Osteoblast (primary cell): Measurements from ENCODE around the gene TMEM38A. TPM values are rescaled to one million over a fixed set of nuclear protein-coding genes. Genes with fewer than 3 reads are reported as not detected.

Experiments used
- DNase-seq: peaks from one replicate; pipeline ENCODE4 v3.0.0; 2011; ENCODE audit warnings: low spot score, mixed read lengths; ENCODE audit not compliant: insufficient read length; ENCODE audit errors: missing footprints
- H2AFZ ChIP-seq: 2 replicates; pipeline ENCODE4 v1.6.0; 2011; ENCODE audit warnings: mild to moderate bottlenecking, low read length
- H3K27ac ChIP-seq: 2 replicates; pipeline ENCODE4 v1.5.1; 2011; ENCODE audit warnings: mild to moderate bottlenecking, low read depth, low read length, moderate library complexity
- H3K27me3 ChIP-seq: 2 replicates; pipeline ENCODE4 v1.6.0; 2012; ENCODE audit warnings: mild to moderate bottlenecking, control low read depth, inconsistent platforms, low read length, moderate library complexity; ENCODE audit not compliant: insufficient read depth
- H3K36me3 ChIP-seq: 2 replicates; pipeline ENCODE4 v1.5.1; 2011; ENCODE audit warnings: mild to moderate bottlenecking, low read length, control low read depth, moderate library complexity; ENCODE audit not compliant: insufficient read depth
- H3K4me1 ChIP-seq: 2 replicates; pipeline ENCODE4 v1.5.1; 2011; ENCODE audit warnings: mild to moderate bottlenecking, low read length, control low read depth, moderate library complexity; ENCODE audit not compliant: insufficient read depth
- H3K4me2 ChIP-seq: 2 replicates; pipeline ENCODE4 v1.6.0; 2011; ENCODE audit warnings: mild to moderate bottlenecking, low read length; ENCODE audit not compliant: insufficient read depth
- H3K4me3 ChIP-seq: fragments of 200-600 bp; sonication (generic); 3 replicates; pipeline ENCODE4 v1.5.1; 2012; ENCODE audit warnings: mild to moderate bottlenecking, low read length, inconsistent platforms; ENCODE audit not compliant: insufficient read depth
- H3K79me2 ChIP-seq: 2 replicates; pipeline ENCODE4 v1.6.0; 2012; ENCODE audit warnings: mild to moderate bottlenecking, low read length, control low read depth, inconsistent platforms; ENCODE audit not compliant: insufficient read depth
- H3K9me3 ChIP-seq: 2 replicates; pipeline ENCODE4 v1.5.1; 2011; ENCODE audit warnings: low read depth, low read length, control low read depth
- H4K20me1 ChIP-seq: 2 replicates; pipeline ENCODE4 v1.6.0; 2012; ENCODE audit warnings: mild to moderate bottlenecking, low read length, control low read depth; ENCODE audit not compliant: insufficient read depth
- total RNA-seq: library from RNA; depleted of rRNA; stranded (reverse); fragments of >200 nt; gene quantifications from 2 replicates; pipeline ENCODE4 v1.2.3, GENCODE V29; 2012
- TF ChIP-seq, protein P1 (sequence below): IDR thresholded peaks from 2 replicates; pipeline ENCODE4 v1.5.1; 2011; ENCODE audit warnings: mild to moderate bottlenecking, low read depth, low read length, moderate library complexity; ENCODE audit errors: extremely low read depth

Gene TMEM38A, protein sequence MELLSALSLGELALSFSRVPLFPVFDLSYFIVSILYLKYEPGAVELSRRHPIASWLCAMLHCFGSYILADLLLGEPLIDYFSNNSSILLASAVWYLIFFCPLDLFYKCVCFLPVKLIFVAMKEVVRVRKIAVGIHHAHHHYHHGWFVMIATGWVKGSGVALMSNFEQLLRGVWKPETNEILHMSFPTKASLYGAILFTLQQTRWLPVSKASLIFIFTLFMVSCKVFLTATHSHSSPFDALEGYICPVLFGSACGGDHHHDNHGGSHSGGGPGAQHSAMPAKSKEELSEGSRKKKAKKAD
- total RNA-seq: 2.4 and 2.5 TPM in 2 replicates

DNA sequence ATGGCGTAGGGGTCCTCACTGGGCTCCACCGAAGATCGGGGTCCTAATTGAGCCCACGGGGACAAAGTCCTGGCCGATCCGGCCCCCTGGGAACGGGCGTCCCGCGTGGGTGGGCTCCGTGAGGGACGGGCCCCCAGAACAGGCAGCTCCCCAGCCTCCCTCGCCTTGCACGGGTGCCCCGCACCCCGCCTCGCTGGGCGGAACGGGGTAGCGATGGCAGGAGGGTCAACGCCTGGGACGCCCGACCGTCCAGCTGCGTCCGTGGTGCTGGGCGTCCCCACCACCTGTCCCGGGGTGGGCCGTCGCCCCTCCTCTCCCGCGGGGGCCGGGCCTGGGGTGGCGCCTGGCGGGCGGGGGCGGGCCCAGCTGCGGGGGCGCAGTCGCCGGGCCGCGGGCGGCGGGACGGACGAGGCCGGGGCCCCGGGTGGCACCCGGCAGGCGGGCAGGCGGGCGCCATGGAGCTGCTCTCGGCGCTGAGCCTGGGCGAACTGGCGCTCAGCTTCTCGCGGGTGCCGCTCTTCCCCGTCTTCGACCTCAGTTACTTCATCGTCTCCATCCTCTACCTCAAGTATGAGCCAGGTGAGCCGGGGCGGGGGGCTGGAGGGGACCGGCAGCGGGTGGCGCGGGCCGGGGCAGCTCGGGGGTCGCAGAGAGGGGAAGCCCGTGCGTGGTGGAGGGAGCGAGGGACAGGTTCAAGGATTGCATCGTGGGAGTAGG lies at the start of gene TMEM38A:
Gene TMEM38A, plus strand, starts transcription at position 377 of the 717 bp plus-strand sequence. Its CDS starts 79 bp downstream, at position 456.
- Histone ChIP-seq H3K27me3 (no peaks in the 10 kb centered on the region), H3K4me2 (peak within 1 kb of the TSS; percentile 98), H3K9me3 (no peaks in the 10 kb centered on the region), H4K20me1 (peaks cover 30% of the 10 kb centered on the region), H3K4me1 (peaks cover 22% of the 10 kb centered on the region), H2AFZ (peak within 1 kb of the TSS; percentile 99), H3K79me2 (peaks cover 36% of the 10 kb centered on the region), H3K27ac (peak within 1 kb of the TSS; percentile 91), H3K36me3 (peaks cover 26% of the 10 kb centered on the region), H3K4me3 (peak within 1 kb of the TSS; percentile 93)
- TF ChIP-seq, protein P1, sequence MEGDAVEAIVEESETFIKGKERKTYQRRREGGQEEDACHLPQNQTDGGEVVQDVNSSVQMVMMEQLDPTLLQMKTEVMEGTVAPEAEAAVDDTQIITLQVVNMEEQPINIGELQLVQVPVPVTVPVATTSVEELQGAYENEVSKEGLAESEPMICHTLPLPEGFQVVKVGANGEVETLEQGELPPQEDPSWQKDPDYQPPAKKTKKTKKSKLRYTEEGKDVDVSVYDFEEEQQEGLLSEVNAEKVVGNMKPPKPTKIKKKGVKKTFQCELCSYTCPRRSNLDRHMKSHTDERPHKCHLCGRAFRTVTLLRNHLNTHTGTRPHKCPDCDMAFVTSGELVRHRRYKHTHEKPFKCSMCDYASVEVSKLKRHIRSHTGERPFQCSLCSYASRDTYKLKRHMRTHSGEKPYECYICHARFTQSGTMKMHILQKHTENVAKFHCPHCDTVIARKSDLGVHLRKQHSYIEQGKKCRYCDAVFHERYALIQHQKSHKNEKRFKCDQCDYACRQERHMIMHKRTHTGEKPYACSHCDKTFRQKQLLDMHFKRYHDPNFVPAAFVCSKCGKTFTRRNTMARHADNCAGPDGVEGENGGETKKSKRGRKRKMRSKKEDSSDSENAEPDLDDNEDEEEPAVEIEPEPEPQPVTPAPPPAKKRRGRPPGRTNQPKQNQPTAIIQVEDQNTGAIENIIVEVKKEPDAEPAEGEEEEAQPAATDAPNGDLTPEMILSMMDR: no peak
- DNase-seq: peak; percentile 85

DNA sequence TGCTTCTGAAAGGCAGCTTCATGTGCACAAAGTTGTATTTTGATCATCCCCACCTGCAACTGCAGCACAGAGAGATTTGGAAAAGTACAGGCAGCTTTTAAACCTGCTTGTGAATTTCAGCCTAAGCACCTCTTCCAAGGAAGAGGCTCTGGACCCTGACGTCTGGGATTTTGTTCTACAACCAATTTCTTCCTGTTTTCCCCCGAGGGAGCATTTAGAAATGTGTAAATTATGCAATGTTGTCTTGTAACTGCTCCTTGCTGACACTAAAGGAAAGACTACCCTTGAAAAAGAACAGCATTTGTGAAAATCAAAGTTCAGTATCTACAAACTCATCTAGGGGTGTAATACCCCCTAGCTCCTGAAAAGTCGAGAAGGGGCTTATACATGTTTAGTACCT lies 48.3 kb upstream of the TMEM38A start:
- DNase-seq: peak; percentile 48
- Histone ChIP-seq H4K20me1 (peaks cover 86% of the 10 kb centered on the region), H2AFZ (no peak overlapping the region), H3K4me2 (no peak overlapping the region), H3K4me3 (no peak overlapping the region), H3K4me1 (peaks cover 15% of the 10 kb centered on the region), H3K9me3 (no peaks in the 10 kb centered on the region), H3K27ac (no peak overlapping the region), H3K27me3 (no peaks in the 10 kb centered on the region), H3K36me3 (no peaks in the 10 kb centered on the region), H3K79me2 (peaks cover 98% of the 10 kb centered on the region)
- TF ChIP-seq, protein P1: no peak

DNA sequence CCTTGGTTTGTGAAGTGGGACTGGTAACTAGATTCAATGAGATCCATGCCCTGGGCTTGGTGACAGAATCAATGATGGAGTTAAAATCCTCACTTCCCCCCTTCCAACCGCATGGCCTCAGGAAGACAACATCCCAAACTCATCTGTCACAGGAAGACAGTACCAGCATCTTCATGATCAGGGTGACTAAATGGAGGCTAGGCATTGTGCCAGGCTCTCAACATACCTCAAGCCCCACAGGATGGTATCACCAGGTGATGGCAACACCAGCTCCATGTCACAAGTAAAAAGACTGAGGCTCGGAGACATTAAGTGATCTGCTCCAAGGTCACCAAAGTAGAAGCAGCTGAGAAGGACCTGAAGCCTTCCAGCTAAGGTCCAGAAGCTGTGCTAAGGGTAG lies 47.1 kb upstream of the TMEM38A start:
- DNase-seq: no peak
- Histone ChIP-seq H3K4me2 (no peak overlapping the region), H3K9me3 (no peaks in the 10 kb centered on the region), H2AFZ (no peak overlapping the region), H3K27ac (no peak overlapping the region), H3K4me3 (no peak overlapping the region), H3K27me3 (no peaks in the 10 kb centered on the region), H3K36me3 (no peaks in the 10 kb centered on the region), H3K79me2 (peaks cover 99% of the 10 kb centered on the region), H4K20me1 (peaks cover 88% of the 10 kb centered on the region), H3K4me1 (peaks cover 5% of the 10 kb centered on the region)
- TF ChIP-seq, protein P1: no peak

DNA sequence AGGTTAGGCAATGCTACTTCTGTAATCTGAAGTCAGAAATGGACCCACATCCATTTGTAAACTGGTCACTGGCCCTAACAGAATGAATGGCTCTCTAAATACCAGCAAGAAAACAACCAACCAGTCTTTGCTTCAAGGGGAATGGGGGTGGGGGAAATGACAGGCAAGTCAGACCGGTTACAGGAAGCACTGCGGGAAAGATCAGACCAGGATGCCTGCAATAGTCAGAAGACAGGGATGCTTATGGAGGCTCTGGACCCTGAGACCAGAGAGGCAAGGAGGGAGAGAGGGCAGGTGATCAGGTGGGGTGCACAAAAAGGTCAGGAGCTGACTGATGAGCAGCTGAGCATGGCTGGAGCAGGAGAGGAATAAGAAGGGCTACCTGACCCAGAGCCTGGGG lies 46.0 kb upstream of the TMEM38A start:
- H3K79me2 ChIP-seq: peaks cover 99% of the 10 kb centered on the region
- H3K4me2 ChIP-seq: no peak overlapping the region
- H3K27me3 ChIP-seq: no peaks in the 10 kb centered on the region
- H3K4me1 ChIP-seq: peaks cover 9% of the 10 kb centered on the region
- DNase-seq: peak; percentile 38
- H3K27ac ChIP-seq: no peak overlapping the region
- H3K36me3 ChIP-seq: no peaks in the 10 kb centered on the region
- H3K4me3 ChIP-seq: no peak overlapping the region
- peaks cover 93% of the 10 kb centered on the region for H4K20me1 ChIP-seq
- H2AFZ ChIP-seq: no peak overlapping the region
- H3K9me3 ChIP-seq: no peaks in the 10 kb centered on the region
- TF ChIP-seq, protein P1: no peak
